RWPE2 (cell line): ENCODE results near the gene IFT27.
A peak's percentile ranks its signal among the peaks of the same experiment; 100 is the strongest.

Experiments used
- ATAC-seq: fragments of 200-7000 bp; cut with Tn5 transposase; 3 replicates; pipeline ENCODE4 v1.9.1; 2021; ENCODE audit warnings: low read depth
- DNase-seq: peaks from one replicate; pipeline ENCODE4 v3.0.0-alpha.2; 2020; ENCODE audit warnings: low spot score
- H3K27ac ChIP-seq: fragments of 450-650 bp; 2 replicates; pipeline ENCODE4 v1.5.1; 2017; ENCODE audit warnings: mild to moderate bottlenecking; ENCODE audit not compliant: poor library complexity, severe bottlenecking
- H3K27me3 ChIP-seq: fragments of 250-450 bp; sonication (Bioruptor Pico); 2 replicates; pipeline ENCODE4 v1.5.1; 2021; ENCODE audit warnings: mild to moderate bottlenecking, moderate library complexity; ENCODE audit not compliant: insufficient read depth, poor library complexity, severe bottlenecking
- H3K36me3 ChIP-seq: fragments of 250-450 bp; sonication (Bioruptor Pico); 2 replicates; pipeline ENCODE4 v1.5.1; 2020; ENCODE audit warnings: low read depth, mild to moderate bottlenecking, moderate library complexity
- H3K4me1 ChIP-seq: fragments of 250-450 bp; sonication (Bioruptor Pico); 2 replicates; pipeline ENCODE4 v1.5.1; 2021; ENCODE audit warnings: mild to moderate bottlenecking, moderate library complexity; ENCODE audit not compliant: insufficient read depth, poor library complexity, severe bottlenecking
- H3K4me3 ChIP-seq: fragments of 250-450 bp; sonication (Bioruptor Pico); 2 replicates; pipeline ENCODE4 v1.5.1; 2021; ENCODE audit warnings: mild to moderate bottlenecking, moderate library complexity; ENCODE audit not compliant: severe bottlenecking
- H3K9me3 ChIP-seq: fragments of 250-450 bp; sonication (Bioruptor Pico); 2 replicates; pipeline ENCODE4 v1.5.1; 2021; ENCODE audit warnings: mild to moderate bottlenecking, moderate library complexity; ENCODE audit not compliant: severe bottlenecking
- CTCF ChIP-seq: fragments of 450-650 bp; IDR thresholded peaks from one replicate; pipeline ENCODE4 v1.5.1; 2017; ENCODE audit warnings: mild to moderate bottlenecking, moderate library complexity; ENCODE audit not compliant: poor library complexity, severe bottlenecking

The IFT27 gene

GRCh38 chr22:36776722-36777121, 803 bp upstream of the IFT27 start:
- no peak for TF ChIP-seq CTCF
- Histone ChIP-seq H3K4me3 (peak overlapping the region; percentile 12), H3K27me3 (no peaks in the 10 kb centered on the region), H3K36me3 (no peaks in the 10 kb centered on the region), H3K9me3 (no peaks in the 10 kb centered on the region), H3K4me1 (peaks cover 6% of the 10 kb centered on the region), H3K27ac (no peak overlapping the region)
- ATAC-seq (no peak), DNase-seq (no peak)

DNA sequence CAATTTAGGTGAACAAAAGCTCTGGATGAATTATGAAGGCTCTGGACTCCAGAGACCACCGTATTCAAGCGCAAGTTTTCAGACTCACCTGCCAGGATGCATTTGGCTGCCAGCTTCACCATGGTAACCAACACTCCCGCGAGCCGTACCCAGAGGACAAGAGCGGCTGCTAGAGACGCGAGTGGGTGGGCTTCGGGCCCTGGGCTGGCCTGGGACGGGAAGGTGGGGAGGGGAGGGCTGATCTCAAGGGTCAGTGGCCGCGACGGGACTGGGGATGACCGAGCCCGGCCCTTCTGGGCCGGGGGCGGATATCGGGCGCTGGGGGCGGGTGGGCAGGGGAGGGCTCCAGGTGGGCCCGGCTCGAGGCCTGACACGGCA, 344 bp downstream of the IFT27 start:
- Histone ChIP-seq H3K27ac (peak overlapping the region; percentile 29), H3K4me1 (peaks cover 6% of the 10 kb centered on the region)

DNA sequence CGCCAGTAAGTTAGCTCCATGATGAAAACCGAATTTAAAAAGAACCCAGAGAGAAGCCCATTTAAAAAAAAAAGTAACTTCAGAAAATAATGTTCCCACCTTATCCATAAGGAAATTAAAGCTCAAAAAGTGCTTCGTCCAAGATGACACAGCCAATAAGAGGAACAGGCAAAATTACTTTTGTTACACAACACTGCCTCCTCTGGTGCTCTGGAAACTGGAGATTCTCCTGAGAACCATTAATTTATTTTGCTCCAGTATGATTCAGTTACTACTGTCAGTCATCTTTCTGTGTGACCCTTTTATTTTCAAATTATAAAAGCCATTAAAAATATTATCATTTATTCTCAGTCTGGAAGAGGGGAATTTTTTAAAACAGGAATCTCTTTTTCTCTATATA, 2.0 kb downstream of the IFT27 start:
- no peaks in the 10 kb centered on the region for H3K9me3 ChIP-seq
- H3K27ac ChIP-seq = no peak overlapping the region
- ATAC-seq = no peak
- peak; percentile 53 for TF ChIP-seq CTCF
- H3K36me3 ChIP-seq = no peaks in the 10 kb centered on the region
- peaks cover 6% of the 10 kb centered on the region for H3K4me1 ChIP-seq
- H3K27me3 ChIP-seq = no peaks in the 10 kb centered on the region
- H3K4me3 ChIP-seq = no peak overlapping the region
- DNase-seq = no peak

More for the DNA sequence above, 344 bp downstream of the IFT27 start:
- no peak for TF ChIP-seq CTCF
- no peaks in the 10 kb centered on the region for H3K36me3 ChIP-seq
- peak overlapping the region; percentile 45 for H3K4me3 ChIP-seq
- DNase-seq (no peak), ATAC-seq (no peak; the same call in 2 of the 3 replicates)
- no peaks in the 10 kb centered on the region for H3K27me3 ChIP-seq
- no peaks in the 10 kb centered on the region for H3K9me3 ChIP-seq

DNA sequence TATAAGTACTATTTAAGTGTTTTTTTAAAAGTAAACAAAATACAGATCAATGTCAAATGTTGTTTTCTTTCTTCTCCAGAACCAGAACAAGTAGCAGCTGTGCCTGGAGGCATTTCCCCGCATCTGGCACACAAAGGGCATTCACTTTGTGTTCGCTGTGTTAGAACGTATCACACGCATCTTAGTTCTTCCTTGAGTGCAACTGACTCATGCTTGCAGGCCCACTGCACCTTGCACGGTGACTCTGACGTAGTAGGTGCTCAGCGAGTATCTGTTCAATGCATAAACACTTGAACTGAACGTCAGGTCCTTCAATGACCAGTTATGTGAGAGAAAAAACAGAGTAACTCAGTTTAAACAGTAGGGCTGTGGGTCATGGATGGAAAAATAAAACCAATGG, 3.5 kb downstream of the IFT27 start:
- Histone ChIP-seq H3K27me3 (no peaks in the 10 kb centered on the region), H3K27ac (no peak overlapping the region), H3K4me3 (no peak overlapping the region), H3K9me3 (no peaks in the 10 kb centered on the region), H3K4me1 (peaks cover 6% of the 10 kb centered on the region), H3K36me3 (no peaks in the 10 kb centered on the region)
- DNase-seq (peak; percentile 8), ATAC-seq (no peak)
- no peak for TF ChIP-seq CTCF

DNA sequence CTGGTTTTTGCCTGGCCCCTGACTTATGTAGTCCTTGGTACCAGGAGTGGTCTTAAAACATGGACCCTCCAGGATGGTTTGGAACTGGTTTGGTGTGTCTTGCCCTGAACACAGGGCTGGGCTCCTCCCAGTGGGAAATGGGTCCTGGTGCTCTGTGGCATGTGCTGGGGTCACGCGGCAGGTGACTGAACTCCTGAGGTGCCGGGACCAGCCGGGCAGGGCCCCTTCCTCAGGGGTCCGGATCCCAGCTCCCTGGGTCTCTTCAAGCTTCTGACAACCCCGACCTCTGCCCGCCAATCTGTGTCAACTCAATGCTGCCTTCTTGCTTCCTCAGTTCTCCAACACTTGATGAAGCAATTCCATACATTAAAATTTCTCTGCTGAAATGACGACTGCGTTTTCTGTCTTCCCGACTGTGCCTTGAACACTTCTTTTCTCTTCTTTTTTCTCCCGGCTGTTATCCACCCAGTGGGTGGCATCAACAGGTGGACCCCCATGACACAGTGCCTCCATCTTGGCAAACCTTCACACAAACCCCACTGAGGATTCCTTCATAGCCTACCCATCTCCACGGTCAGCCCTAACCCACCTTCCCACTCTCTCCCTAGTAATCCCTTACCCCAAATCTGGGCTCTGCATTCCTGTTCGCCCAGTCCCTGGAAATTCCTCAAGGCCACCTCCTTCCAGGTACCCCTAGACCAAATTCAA, 4.4 kb downstream of the IFT27 start:
- peak; percentile 14 for DNase-seq
- Histone ChIP-seq H3K27ac (no peak overlapping the region), H3K9me3 (no peaks in the 10 kb centered on the region), H3K4me3 (no peak overlapping the region), H3K36me3 (no peaks in the 10 kb centered on the region), H3K4me1 (peaks cover 6% of the 10 kb centered on the region), H3K27me3 (no peaks in the 10 kb centered on the region)
- no peak for ATAC-seq
- no peak for TF ChIP-seq CTCF
